K562 treated with DMSO at 1 percent for 12 hours (cell line): Measurements from ENCODE around the gene BRIP1. TPM values are rescaled to one million over a fixed set of nuclear protein-coding genes. Genes with fewer than 3 reads are reported as not detected.

Experiments
- total RNA-seq: library from RNA; unstranded; fragments of 300-600 nt; gene quantifications from 2 replicates; pipeline ENCODE4 v1.2.3, GENCODE V29; 2022; ENCODE audit not compliant: insufficient read depth

The BRIP1 gene
- total RNA-seq = 1.8 and 8.8 TPM in 2 replicates

GRCh38 chr17:61862975-61863800 lies at the start of gene BRIP1:
Gene BRIP1 (minus strand): TSS chr17:61863528. CDS start chr17:61861539, 1,989 bp downstream.

Other genes with a start within 250 kb of the BRIP1 start
- 2.5 and 12.0 TPM in 2 replicates for gene INTS2, start 64.5 kb upstream of the BRIP1 start, total RNA-seq
- gene MED13, start 201.8 kb upstream of the BRIP1 start, total RNA-seq = 2.3 and 14.3 TPM in 2 replicates